Right lobe of liver (tissue), 6 donors: ENCODE results near the gene NEDD1. TPM values are rescaled to one million over a fixed set of nuclear protein-coding genes. Genes with fewer than 3 reads are reported as not detected.

Experiments used
- ATAC-seq, 4 donors: fragments of 200-7000 bp; cut with Tn5 transposase; one replicate each; pipeline ENCODE4 v1.9.1; 2020; ENCODE audit warnings: mild to moderate bottlenecking in 4 of 4, moderate library complexity in 4 of 4
- DNase-seq, 3 donors: peaks; one replicate each; pipeline ENCODE4 v3.0.0-alpha.2; 2020
- H3K27ac ChIP-seq, 3 donors: fragments of 200-600 bp; one replicate each; pipeline ENCODE4 v1.8.0; 2022
- H3K27me3 ChIP-seq, 2 donors: fragments of 200-600 bp; one replicate each; pipeline ENCODE4 v1.8.0; 2022
- H3K36me3 ChIP-seq, 4 donors: fragments of 200-600 bp; sonication (generic) in 1 of 4; one replicate each; pipeline versions ENCODE4 v1.5.1 to v1.8.0; 2017 to 2022; ENCODE audit warnings: control low read depth in 1 of 4
- H3K4me1 ChIP-seq, 4 donors: fragments of 200-600 bp; sonication (generic) in 1 of 4; one replicate each; pipeline versions ENCODE4 v1.5.1 to v1.8.0; 2017 to 2022; ENCODE audit warnings: control low read depth in 1 of 4
- H3K4me3 ChIP-seq, 3 donors: fragments of 200-600 bp; one replicate each; pipeline ENCODE4 v1.8.0; 2022
- H3K9me3 ChIP-seq, 4 donors: fragments of 200-600 bp; sonication (generic) in 1 of 4; one replicate each; pipeline versions ENCODE4 v1.5.1 to v1.8.0; 2017 to 2022; ENCODE audit warnings: control low read depth in 1 of 4
- CTCF ChIP-seq, 4 donors: fragments of 200-600 bp in 3 of 4; fragments of 450-650 bp in 1 of 4; IDR thresholded peaks; one replicate each; pipeline versions ENCODE4 v1.5.1 to v1.8.0; 2016 to 2022; ENCODE audit warnings: antibody characterized with exemption in 4 of 4, mild to moderate bottlenecking in 2 of 4
- POLR2A ChIP-seq: fragments of 450-650 bp; IDR thresholded peaks from one replicate; pipeline ENCODE4 v1.6.1; 2017; ENCODE audit warnings: antibody characterized with exemption, mild to moderate bottlenecking
- WGBS: methylation state at CpG from one replicate; pipeline ENCODE4 v1.1.6; 2018; ENCODE audit warnings: low coverage, low lambda C conversion rate; ENCODE audit not compliant: insufficient coverage; ENCODE audit errors: missing lambda C conversion rate; 5-methylcytosine and 5-hydroxymethylcytosine counted together
- intact Hi-C, 2 donors: fragments of 100-400 bp; cut with DNase I; formaldehyde crosslinking; loops; one replicate each; pipeline versions ENCODE4 v1.11.2 to v1.14.1; 2022
- small RNA-seq, 2 experiments: library from RNA; depleted of rRNA; stranded (forward); fragments of <200 nt; gene quantifications; one replicate each; pipeline ENCODE3, GENCODE V24; 2016
- total RNA-seq, 6 experiments: library from RNA; depleted of rRNA in 2 of 6; stranded (reverse); fragments of >200 nt in 2 of 6; fragmentation: NEBNext Ultra II Directional in 3 of 6; extraction: Animal tissue kit (Norgen Biotek cat#: 25700) in 3 of 6; gene quantifications; one replicate each; pipeline versions ENCODE4 v1.1.0 to v1.2.4, GENCODE V29; 2016 to 2023
- donor health status: DM: no; HTN: yes; CAD: no.
- donor health status: DM: no; HTN: no; CAD: no.
- donor health status: DM: no; HTN: no; CAD: no.
- donor health status: DM: no; HTN: yes; CAD: no.
- donor health status: DM: no; HTN: yes; CAD: no.

Gene NEDD1
- total RNA-seq, 6 experiments from 2014 or later, result 2.8 to 8.5 (median 6.4) TPM

GRCh38 chr12:96994900-96995299 is 87.8 kb downstream of the NEDD1 start:
- intact Hi-C loops, result no loop called here
- ATAC-seq, result no peak

GRCh38 chr12:96995861-96996260 is 88.8 kb downstream of the NEDD1 start:
- ATAC-seq, result no peak
- 22% methylated on average over 1 of the region's 6 CpGs for WGBS
- intact Hi-C loops, result no loop called here
- DNase-seq, result no peak
- no peak overlapping the region for H3K27ac ChIP-seq
- H3K9me3 ChIP-seq, result no peaks in the 10 kb centered on the region
- TF ChIP-seq POLR2A (no peak), CTCF (IDR thresholded peaks at IDR 0.05) (no peak)
- no peaks in the 10 kb centered on the region for H3K27me3 ChIP-seq
- no peaks in the 10 kb centered on the region for H3K4me1 ChIP-seq
- no peaks in the 10 kb centered on the region for H3K36me3 ChIP-seq
- H3K4me3 ChIP-seq, result no peak overlapping the region

More at GRCh38 chr12:96994900-96995299, 87.8 kb downstream of the NEDD1 start:
- Histone ChIP-seq H3K9me3 (no peaks in the 10 kb centered on the region), H3K4me1 (no peaks in the 10 kb centered on the region), H3K27ac (no peak overlapping the region), H3K4me3 (no peak overlapping the region), H3K36me3 (no peaks in the 10 kb centered on the region), H3K27me3 (no peaks in the 10 kb centered on the region)
- DNase-seq, result no peak
- TF ChIP-seq CTCF (IDR thresholded peaks at IDR 0.05) (no peak), POLR2A (no peak)
- 22% methylated on average over 5 of the region's 5 CpGs for WGBS

- Histone ChIP-seq H3K36me3 (no peaks in the 10 kb centered on the region), H3K27ac (no peak overlapping the region), H3K4me1 (no peaks in the 10 kb centered on the region), H3K4me3 (no peak overlapping the region), H3K9me3 (no peaks in the 10 kb centered on the region), H3K27me3 (no peaks in the 10 kb centered on the region)
- DNase-seq (no peak), ATAC-seq (no peak)
- intact Hi-C loops, result no loop called here
- no peak for TF ChIP-seq POLR2A
- no peak for TF ChIP-seq CTCF (IDR thresholded peaks at IDR 0.05)
- 60% methylated on average over 7 of the region's 7 CpGs for WGBS
These were observed 90.9 kb downstream of the NEDD1 start for GRCh38 chr12:96997797-96998484.

GRCh38 chr12:97003276-97003675 is 96.2 kb downstream of the NEDD1 start:
- H3K27ac ChIP-seq, result no peak overlapping the region
- no peaks in the 10 kb centered on the region for H3K9me3 ChIP-seq
- TF ChIP-seq POLR2A (no peak), CTCF (IDR thresholded peaks at IDR 0.05) (no peak)
- intact Hi-C loops, result no loop called here
- 40% methylated on average over 5 of the region's 8 CpGs for WGBS
- ATAC-seq, result no peak
- no peak overlapping the region for H3K4me3 ChIP-seq
- no peaks in the 10 kb centered on the region for H3K27me3 ChIP-seq
- H3K4me1 ChIP-seq, result no peaks in the 10 kb centered on the region
- DNase-seq, result no peak
- no peaks in the 10 kb centered on the region for H3K36me3 ChIP-seq

Small RNAs within 50 kb of the gene (small RNA-seq; reads per million reads assigned to genes)
- gene RF00019, result 0 reads per million in 2 experiments
